Esophagus muscularis mucosa (tissue), 4 donors: ENCODE results near the gene STOM. TPM values are rescaled to one million over a fixed set of nuclear protein-coding genes. Genes with fewer than 3 reads are reported as not detected.

ENCODE experiments used
- DNase-seq: peaks from one replicate; pipeline ENCODE4 v3.0.0-alpha.2; 2017; ENCODE audit errors: extremely low spot score
- H3K27ac ChIP-seq, 4 donors: fragments of 200-600 bp; sonication (generic); replicated peaks in 1 of 4; 1 replicate in 3 of 4; 2 replicates in 1 of 4; pipeline ENCODE4 v1.5.1; 2016 to 2019; ENCODE audit warnings: mild to moderate bottlenecking in 1 of 4
- H3K27me3 ChIP-seq, 4 donors: fragments of 200-600 bp; sonication (generic); one replicate each; pipeline versions ENCODE4 v1.5.1 to v1.6.0; 2016 to 2019
- H3K36me3 ChIP-seq, 4 donors: fragments of 200-600 bp; sonication (generic); one replicate each; pipeline ENCODE4 v1.5.1; 2016 to 2019
- H3K4me1 ChIP-seq, 4 donors: fragments of 200-600 bp; sonication (generic); one replicate each; pipeline ENCODE4 v1.5.1; 2016 to 2019
- H3K4me3 ChIP-seq, 4 donors: fragments of 200-600 bp; sonication (generic); 1 replicate in 2 of 4; 2 replicates in 2 of 4; pipeline ENCODE4 v1.5.1; 2016 to 2019; ENCODE audit warnings: mild to moderate bottlenecking in 4 of 4, moderate library complexity in 1 of 4
- H3K9me3 ChIP-seq, 4 donors: fragments of 200-600 bp; sonication (generic); 1 replicate in 3 of 4; 2 replicates in 1 of 4; pipeline ENCODE4 v1.5.1; 2016 to 2019
- EP300 ChIP-seq: sonication (generic); formaldehyde crosslinking; IDR thresholded peaks from one replicate; pipeline ENCODE4 v1.6.1; 2017; ENCODE audit warnings: antibody characterized with exemption
- POLR2A ChIP-seq: fragments of 450-650 bp; IDR thresholded peaks from one replicate; pipeline ENCODE4 v1.6.1; 2017; ENCODE audit warnings: antibody characterized with exemption, moderate library complexity, mild to moderate bottlenecking, low read depth
- POLR2AphosphoS5 ChIP-seq, 2 donors: sonication (generic); formaldehyde crosslinking; IDR thresholded peaks; one replicate each; pipeline ENCODE4 v1.6.1; 2017; ENCODE audit warnings: antibody characterized with exemption in 2 of 2
- WGBS: methylation state at CpG from one replicate; pipeline ENCODE4 v1.1.5; 2018; 5-methylcytosine and 5-hydroxymethylcytosine counted together
- intact Hi-C: fragments of 100-400 bp; cut with DNase I; formaldehyde crosslinking; loops from one replicate; pipeline ENCODE4 v1.15.1; 2023
- total RNA-seq, 4 donors: library from RNA; depleted of rRNA; stranded (reverse); fragments of >200 nt; gene quantifications; one replicate each; pipeline versions ENCODE4 v1.1.0 to v1.2.1, GENCODE V29; 2016
- TF ChIP-seq, protein P1 (sequence below), 3 experiments: fragments of 200-600 bp in 2 of 3; fragments of 450-650 bp in 1 of 3; sonication (generic) in 2 of 3; IDR thresholded peaks; one replicate each; pipeline ENCODE4 v1.5.1; 2017 to 2019; ENCODE audit warnings: antibody characterized with exemption in 3 of 3, mild to moderate bottlenecking in 2 of 3, moderate library complexity in 1 of 3

STOM gene
- total RNA-seq, 4 donors from 2014 or later, result 250 to 554 (median 444) TPM

GRCh38 chr9:121307976-121308375 is 62.1 kb downstream of the STOM start:
- Histone ChIP-seq H3K27ac (peak overlapping the region; percentile 69 to 99 (median 95)), H3K36me3 (peaks cover 82 to 100% (median 98%) of the 10 kb centered on the region in 4 donors), H3K27me3 (no peaks in the 10 kb centered on the region), H3K4me3 (no peak overlapping the region), H3K9me3 (no peaks in the 10 kb centered on the region), H3K4me1 (peaks cover 44 to 99% (median 91%) of the 10 kb centered on the region in 4 donors)
- intact Hi-C loops, result loop anchor here (5.0 kb wide), 1 partner anchor 96 kb away; no protein-coding TSS in a partner anchor
- WGBS, result 70% methylated on average over 2 of the region's 2 CpGs
- TF ChIP-seq EP300 (no peak), POLR2A (no peak), POLR2AphosphoS5 (IDR thresholded peaks at IDR 0.05) (peak in 1 of 2 donors; percentile 2)
- TF ChIP-seq, protein P1, sequence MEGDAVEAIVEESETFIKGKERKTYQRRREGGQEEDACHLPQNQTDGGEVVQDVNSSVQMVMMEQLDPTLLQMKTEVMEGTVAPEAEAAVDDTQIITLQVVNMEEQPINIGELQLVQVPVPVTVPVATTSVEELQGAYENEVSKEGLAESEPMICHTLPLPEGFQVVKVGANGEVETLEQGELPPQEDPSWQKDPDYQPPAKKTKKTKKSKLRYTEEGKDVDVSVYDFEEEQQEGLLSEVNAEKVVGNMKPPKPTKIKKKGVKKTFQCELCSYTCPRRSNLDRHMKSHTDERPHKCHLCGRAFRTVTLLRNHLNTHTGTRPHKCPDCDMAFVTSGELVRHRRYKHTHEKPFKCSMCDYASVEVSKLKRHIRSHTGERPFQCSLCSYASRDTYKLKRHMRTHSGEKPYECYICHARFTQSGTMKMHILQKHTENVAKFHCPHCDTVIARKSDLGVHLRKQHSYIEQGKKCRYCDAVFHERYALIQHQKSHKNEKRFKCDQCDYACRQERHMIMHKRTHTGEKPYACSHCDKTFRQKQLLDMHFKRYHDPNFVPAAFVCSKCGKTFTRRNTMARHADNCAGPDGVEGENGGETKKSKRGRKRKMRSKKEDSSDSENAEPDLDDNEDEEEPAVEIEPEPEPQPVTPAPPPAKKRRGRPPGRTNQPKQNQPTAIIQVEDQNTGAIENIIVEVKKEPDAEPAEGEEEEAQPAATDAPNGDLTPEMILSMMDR (IDR thresholded peaks at IDR 0.05), result no peak
- DNase-seq, result no peak

GRCh38 chr9:121305269-121305994 is 64.6 kb downstream of the STOM start:
- Histone ChIP-seq H3K27ac (peak overlapping the region; percentile 93 to 99 (median 95)), H3K9me3 (no peaks in the 10 kb centered on the region), H3K27me3 (no peaks in the 10 kb centered on the region), H3K4me1 (peaks cover 56 to 99% (median 94%) of the 10 kb centered on the region in 4 donors), H3K36me3 (peaks cover 69 to 93% (median 88%) of the 10 kb centered on the region in 4 donors), H3K4me3 (peak overlapping the region; percentile 61 to 76 (median 70))
- intact Hi-C loops, result loop anchor here (5.0 kb wide), 1 partner anchor 93 kb away; no protein-coding TSS in a partner anchor
- DNase-seq, result peak; percentile 96
- TF ChIP-seq POLR2A (no peak), EP300 (no peak), POLR2AphosphoS5 (IDR thresholded peaks at IDR 0.05) (peak; percentile 60 to 69)
- TF ChIP-seq, protein P1 (IDR thresholded peaks at IDR 0.05), result no peak
- 45% methylated on average over 9 of the region's 13 CpGs for WGBS

DNA sequence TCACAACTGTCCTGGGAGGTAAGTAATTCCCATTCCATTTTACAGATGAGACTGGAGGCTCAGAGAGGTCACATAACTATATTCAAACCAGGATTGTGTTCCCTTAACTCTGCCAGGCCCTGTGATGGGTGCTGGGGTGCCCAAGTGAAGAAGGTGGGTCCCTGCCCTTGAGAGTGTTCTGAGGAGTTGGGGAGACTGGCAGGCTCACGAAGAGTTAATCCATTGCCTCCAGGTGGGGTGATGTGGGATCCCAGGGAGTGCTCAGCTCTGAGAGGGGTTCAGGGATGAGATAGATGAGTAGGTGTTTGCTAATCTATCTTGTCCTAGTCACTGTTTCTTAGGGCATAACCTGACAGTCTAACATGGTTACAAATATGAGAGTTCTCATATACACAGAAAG is 65.3 kb downstream of the STOM start:
- Histone ChIP-seq H3K27ac (peak overlapping the region; percentile 93 to 99 (median 95)), H3K4me1 (peaks cover 56 to 95% (median 91%) of the 10 kb centered on the region in 4 donors), H3K9me3 (no peaks in the 10 kb centered on the region), H3K4me3 (peak overlapping the region; percentile 61 to 76 (median 70)), H3K27me3 (no peaks in the 10 kb centered on the region), H3K36me3 (peaks cover 64 to 86% (median 81%) of the 10 kb centered on the region in 4 donors)
- intact Hi-C loops, result loop anchor here (5.0 kb wide), 1 partner anchor 92 kb away; no protein-coding TSS in a partner anchor
- no peak for DNase-seq
- TF ChIP-seq, protein P1 (IDR thresholded peaks at IDR 0.05), result no peak
- TF ChIP-seq POLR2AphosphoS5 (IDR thresholded peaks at IDR 0.05), result no peak
- TF ChIP-seq POLR2A, result no peak
- TF ChIP-seq EP300, result no peak
- no CpG with 5 or more reads among the region's 1 CpG for WGBS

DNA sequence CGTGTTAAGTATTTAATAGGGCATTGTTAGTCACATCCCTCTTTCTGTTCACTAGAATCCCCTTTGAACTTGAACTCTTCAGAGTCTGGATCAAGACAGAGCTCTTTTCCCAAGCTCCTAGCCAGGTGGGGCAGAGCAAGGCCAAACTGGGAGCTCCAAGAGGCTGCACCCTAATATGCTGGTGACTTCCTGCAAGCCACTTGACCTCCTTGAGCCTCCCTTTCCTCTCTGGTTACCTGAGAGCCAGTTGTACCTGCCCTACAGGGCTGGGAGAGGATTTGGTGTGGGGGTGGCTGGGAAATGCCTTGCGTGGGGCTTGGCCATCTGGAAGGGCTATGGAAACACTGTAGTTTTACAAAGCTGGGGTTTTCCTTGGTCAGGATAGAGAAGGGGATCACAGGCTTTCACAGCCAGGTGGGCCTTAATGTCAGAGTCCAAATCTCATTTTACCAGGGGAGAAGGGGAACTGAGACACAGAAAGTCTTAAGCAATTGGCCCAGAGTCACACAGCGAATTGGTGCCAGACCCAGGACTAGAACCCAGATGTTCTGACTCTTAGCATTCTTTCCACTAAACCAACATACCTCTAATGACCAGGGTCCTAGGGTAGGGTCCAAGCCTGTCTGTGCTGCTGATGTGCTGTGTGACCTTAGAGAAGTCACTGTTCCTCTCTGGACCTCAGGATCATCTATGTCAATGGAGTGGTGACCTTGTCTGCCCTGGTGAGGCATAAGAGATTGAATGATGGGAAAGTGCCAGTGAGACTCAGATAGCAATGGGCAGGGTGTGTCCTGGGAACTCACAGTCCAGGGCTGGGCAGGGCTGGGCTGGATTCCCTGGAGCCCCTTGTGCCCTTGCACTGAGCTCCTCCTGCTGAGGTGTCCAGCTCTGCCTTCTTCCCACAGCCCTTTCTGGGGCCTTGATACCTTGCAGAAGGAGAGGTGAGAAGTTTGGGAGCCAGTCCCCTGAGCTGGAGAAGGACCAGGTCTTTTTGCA is 66.3 kb downstream of the STOM start:
- intact Hi-C loops, result no loop called here

More for the DNA sequence above, 66.3 kb downstream of the STOM start:
- Histone ChIP-seq H3K9me3 (no peaks in the 10 kb centered on the region), H3K4me3 (peak overlapping the region; percentile 61 to 76 (median 70)), H3K4me1 (peaks cover 55 to 96% (median 92%) of the 10 kb centered on the region in 4 donors), H3K36me3 (peaks cover 57 to 76% (median 71%) of the 10 kb centered on the region in 4 donors), H3K27me3 (no peaks in the 10 kb centered on the region), H3K27ac (peak overlapping the region; percentile 93 to 99 (median 95))
- no peak for DNase-seq
- WGBS, result 77% methylated on average over 3 of the region's 3 CpGs
- TF ChIP-seq, protein P1 (IDR thresholded peaks at IDR 0.05), result no peak
- TF ChIP-seq POLR2AphosphoS5 (IDR thresholded peaks at IDR 0.05) (no peak), EP300 (no peak), POLR2A (no peak)
